ENCODE results near the gene ATP9B.

ATP9B gene

GRCh38 chr18:79405781-79406575 is 336.8 kb downstream of the ATP9B start:
- DNase-seq (ENCODE audit: low read depth in 2 of 2) = peak; percentile 79 to 80

GRCh38 chr18:79406708-79407107 is 337.5 kb downstream of the ATP9B start:
- DNase-seq (ENCODE audit: low read depth in 2 of 2) = no peak

GRCh38 chr18:79409313-79409712 is 340.1 kb downstream of the ATP9B start:
- no peak for DNase-seq (ENCODE audit: low read depth in 2 of 2)

GRCh38 chr18:79410171-79410641 is 341.0 kb downstream of the ATP9B start:
- no peak for DNase-seq (ENCODE audit: low read depth in 2 of 2)

DNA sequence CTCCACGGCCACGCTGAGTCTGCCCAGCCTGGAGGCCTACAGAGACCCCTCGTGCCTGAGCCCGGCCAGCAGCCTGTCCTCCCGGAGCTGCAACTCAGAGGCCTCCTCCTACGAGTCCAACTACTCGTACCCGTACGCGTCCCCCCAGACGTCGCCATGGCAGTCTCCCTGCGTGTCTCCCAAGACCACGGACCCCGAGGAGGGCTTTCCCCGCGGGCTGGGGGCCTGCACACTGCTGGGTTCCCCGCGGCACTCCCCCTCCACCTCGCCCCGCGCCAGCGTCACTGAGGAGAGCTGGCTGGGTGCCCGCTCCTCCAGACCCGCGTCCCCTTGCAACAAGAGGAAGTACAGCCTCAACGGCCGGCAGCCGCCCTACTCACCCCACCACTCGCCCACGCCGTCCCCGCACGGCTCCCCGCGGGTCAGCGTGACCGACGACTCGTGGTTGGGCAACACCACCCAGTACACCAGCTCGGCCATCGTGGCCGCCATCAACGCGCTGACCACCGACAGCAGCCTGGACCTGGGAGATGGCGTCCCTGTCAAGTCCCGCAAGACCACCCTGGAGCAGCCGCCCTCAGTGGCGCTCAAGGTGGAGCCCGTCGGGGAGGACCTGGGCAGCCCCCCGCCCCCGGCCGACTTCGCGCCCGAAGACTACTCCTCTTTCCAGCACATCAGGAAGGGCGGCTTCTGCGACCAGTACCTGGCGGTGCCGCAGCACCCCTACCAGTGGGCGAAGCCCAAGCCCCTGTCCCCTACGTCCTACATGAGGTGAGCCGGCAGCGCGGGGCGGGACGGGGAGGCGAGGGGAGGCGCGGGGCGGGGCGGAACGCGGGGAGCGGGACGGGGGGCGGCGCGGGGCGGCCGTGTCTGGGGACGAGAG is 341.8 kb downstream of the ATP9B start:
- DNase-seq (ENCODE audit: low read depth in 2 of 2) = no peak

GRCh38 chr18:79411614-79412526 is 342.7 kb downstream of the ATP9B start:
- DNase-seq (ENCODE audit: low read depth in 2 of 2) = no peak

DNA sequence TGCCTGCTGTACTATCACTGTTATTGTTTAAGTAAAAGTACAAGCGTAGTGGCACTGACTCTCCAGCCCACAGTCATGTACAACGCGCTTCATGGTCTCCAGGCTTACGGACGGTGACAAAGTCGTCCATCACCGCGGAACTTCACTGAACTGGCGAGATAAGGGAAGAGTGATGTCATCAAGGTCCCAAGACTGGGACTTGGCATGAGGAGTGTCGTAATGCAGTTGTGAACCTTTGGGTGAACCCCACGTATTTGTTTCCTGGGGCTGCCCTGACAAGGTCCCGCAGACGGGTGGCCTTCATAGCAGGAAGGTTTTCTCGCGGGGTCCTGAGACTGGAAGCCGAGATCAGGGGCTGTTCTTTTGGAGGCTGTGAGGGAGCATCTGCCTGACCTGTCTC is 343.8 kb downstream of the ATP9B start:
- DNase-seq (ENCODE audit: low read depth in 2 of 2) = no peak

DNA sequence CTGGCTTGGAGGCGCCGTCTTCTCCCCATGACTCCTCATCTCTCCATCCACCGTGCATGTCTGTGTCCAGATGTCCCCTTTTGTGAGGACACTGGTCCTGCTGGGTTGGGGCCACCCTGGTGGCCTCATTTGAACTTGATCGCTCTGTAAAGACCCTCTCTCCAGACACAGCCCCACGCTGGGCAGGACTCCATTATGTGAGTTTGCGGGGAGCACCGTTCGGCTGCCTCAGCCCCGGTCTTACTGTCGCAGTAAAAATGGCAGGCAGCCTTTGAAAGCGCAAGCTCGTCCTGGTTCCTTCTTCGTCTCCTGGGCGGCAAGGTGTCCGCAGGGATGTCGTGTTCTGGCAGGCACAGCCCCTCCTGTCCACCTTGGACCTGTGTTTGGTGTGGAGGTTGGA is 344.2 kb downstream of the ATP9B start:
- no peak for DNase-seq (ENCODE audit: low read depth in 2 of 2)

DNA sequence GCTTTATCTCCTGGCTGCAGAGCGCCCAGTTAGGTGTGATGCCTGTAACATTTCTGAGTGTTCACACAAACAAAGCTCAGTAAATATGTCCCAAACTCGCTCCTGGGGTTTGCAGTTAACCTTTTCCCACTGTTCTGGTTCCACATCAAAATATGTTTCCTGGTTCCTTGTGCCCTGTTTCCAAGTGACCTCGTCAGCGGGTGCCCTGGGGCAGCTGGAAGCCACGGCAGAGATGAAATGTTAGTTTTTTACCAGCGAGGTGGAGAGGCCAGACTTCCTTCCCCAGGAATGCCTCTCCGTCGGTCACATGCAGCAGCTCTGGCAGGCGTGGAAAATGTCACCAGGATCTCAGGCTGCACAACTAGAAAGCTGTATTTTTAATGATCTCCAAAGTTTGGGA is 344.7 kb downstream of the ATP9B start:
- no peak for DNase-seq (ENCODE audit: low read depth in 2 of 2)

- no peak for DNase-seq (ENCODE audit: low read depth in 2 of 2)
Observed at GRCh38 chr18:79416022-79416676, 347.0 kb downstream of the ATP9B start.

DNA sequence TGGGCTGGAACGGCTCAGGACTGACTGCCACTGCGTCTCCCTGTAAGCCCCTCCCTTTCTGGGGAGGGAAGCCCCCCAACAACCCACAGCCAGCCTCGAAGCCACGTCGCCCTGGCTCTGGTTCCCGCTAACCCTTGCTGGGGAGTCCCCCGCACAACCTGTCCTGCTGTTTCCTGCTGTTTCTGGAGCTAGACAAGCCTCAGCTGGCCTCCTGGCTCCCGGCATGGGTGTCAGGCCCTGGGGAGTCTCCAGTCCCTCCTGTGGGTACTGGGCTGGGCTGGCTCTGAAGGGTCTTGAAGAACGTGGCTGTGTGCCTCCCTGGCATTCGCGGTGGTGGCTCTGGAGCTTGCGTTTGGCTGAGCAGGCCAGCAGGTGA is 347.5 kb downstream of the ATP9B start:
- DNase-seq (ENCODE audit: low read depth in 2 of 2) = no peak

DNA sequence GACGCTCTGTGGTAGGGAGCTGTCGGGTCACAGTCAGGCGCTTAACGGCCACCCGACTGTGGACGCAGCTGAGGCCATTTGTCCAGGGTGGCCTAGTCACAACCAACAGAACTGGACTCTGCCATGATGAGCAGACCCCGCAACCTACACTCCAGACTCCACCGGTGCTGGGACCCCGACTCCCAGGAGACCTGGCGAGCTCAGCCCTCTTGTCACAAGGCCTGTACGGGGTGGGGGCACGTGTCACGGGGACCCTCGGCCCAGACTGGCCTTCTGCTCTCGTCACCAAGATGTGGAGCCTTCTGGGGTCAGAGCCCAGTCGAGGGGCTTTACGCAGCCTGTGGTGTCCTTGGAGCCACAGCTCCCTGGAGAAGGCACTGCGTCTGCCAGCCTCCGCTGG is 349.0 kb downstream of the ATP9B start:
- no peak for DNase-seq (ENCODE audit: low read depth in 2 of 2)

DNA sequence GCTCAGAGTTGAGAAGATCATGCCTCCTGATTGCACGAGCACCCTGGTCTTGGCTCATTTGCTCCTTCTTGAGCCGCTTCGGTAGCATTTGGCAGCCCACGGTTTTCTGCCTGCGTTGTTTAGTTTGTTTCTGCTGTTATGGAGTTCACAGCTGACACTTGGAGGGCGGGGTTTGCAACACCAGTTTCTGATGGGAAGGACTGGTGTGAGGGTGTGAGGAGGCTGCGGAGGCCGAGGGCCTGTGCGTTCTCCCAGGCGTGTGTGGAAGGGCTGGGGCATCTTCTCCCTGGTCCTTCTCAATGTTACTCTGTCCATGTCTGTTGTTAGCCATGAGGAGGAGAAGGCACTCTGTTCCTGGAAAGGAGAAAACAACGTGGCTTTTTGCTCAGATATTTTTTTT is 349.4 kb downstream of the ATP9B start:
- DNase-seq (ENCODE audit: low read depth in 2 of 2) = no peak

GRCh38 chr18:79420033-79420745 is 351.0 kb downstream of the ATP9B start:
- DNase-seq (ENCODE audit: low read depth in 2 of 2) = no peak

DNA sequence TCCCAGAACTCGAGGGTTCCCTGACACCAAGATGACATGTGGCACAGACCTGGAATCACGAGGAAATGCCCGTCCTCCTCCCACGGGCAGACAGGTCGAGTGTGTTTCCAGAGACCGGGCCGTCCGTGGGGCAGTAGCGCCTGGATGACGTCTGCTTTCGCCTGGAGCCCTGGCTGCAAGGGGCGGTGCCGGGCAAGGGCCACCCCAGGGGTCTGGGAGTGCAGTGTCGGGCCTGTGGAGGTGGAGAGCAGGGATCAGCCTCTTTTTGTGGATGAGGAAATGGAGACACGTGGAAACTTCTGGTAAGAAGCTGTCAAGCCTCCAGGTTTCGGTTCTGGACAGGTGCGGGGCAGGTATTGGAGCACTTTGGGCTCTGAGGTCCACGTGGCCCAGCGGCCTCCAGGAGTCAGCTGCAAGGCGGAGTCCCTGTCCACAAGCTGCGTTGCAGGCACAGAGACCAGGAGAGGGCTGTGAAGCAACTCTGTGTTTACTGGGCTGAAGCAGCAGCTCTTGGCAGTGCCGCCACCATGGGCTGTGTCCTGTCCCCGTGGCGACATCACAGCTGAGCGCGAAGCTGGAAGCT is 352.2 kb downstream of the ATP9B start:
- DNase-seq (ENCODE audit: low read depth in 2 of 2) = no peak

DNA sequence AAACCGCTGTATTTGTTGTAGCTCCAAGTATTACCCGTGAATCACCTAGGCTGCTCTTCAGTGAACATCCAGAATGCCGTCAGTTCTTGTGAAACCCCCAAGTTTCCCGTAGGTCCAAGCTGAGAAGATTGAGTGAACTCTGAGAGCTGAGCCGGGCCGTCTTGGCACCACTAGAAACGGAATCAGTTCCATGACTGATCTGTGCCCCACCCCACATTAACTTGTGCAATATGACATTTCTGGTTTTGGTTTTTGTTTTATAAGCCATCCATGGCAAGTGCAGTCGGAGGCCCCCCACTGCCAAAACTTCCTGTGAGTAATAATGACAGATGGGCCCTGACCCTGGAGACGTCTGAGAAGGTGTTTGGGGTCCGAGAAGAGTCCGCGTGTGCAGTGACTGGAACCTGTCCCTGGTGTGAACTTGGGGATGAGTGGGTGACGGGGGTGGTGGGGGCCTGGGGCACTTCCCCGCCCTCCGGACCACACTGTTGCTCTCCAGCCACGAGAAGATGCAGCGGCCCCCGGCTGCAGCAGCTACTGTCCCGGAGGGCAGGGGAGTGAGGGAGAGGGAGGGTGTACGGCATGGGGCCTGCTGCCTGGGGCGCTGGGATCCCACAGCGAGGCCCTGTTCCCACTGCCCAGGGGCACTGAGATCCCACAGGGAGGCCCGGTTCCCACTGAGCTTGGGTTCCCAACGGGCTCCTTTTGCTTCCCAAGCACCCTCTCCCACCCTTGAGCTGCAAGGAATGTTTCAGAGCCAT is 353.0 kb downstream of the ATP9B start:
- no peak for DNase-seq (ENCODE audit: low read depth in 2 of 2)

DNA sequence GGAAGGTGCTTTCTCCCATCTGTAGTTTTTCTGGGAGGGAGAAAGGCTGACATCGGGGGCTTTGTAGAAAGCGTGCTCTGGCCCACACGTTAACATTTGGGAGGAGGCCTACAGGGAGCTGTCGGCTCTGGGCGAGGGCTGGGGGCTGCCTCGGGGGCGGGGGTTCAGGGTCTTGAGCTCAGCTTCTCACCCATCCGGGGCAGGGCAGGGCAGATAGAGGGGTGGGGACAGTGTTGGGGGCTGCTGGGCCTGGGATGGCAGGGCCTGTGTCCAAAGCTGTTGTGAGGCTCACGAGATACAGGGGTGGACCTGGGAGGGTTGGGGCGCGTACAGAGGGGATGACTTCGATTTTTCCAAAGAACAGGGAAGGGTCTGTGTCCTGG is 353.6 kb downstream of the ATP9B start:
- DNase-seq (ENCODE audit: low read depth in 2 of 2) = no peak

GRCh38 chr18:79423211-79424007 is 354.2 kb downstream of the ATP9B start:
- DNase-seq (ENCODE audit: low read depth in 2 of 2) = no peak

All from stimulated activated CD8-positive, alpha-beta memory T cell treated with anti-CD3 and anti-CD28 coated beads, Interleukin-7, amount 100 ng/mL, for 4 hours (primary cell).